Measurements from ENCODE around the gene PRM2. TPM values are rescaled to one million over a fixed set of nuclear protein-coding genes. Genes with fewer than 3 reads are reported as not detected.

PRM2 gene, protein sequence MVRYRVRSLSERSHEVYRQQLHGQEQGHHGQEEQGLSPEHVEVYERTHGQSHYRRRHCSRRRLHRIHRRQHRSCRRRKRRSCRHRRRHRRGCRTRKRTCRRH
- not detected for polyA plus RNA-seq (ENCODE audit: insufficient read depth in 1 of 5, insufficient read length in 5 of 5, low replicate concordance in 1 of 5)
- long read RNA-seq, donor 1 = 0 reads
- long read RNA-seq, donor 2 = 0 reads
- long read RNA-seq, donor 3 = 0 reads
- long read RNA-seq, donor 4 = 0 reads
- long read RNA-seq, donor 5 = 0 reads
- long read RNA-seq, donor 6 = 0 reads
- long read RNA-seq, donor 7 = 0 reads
- long read RNA-seq, donor 8 = 0 reads

DNA sequence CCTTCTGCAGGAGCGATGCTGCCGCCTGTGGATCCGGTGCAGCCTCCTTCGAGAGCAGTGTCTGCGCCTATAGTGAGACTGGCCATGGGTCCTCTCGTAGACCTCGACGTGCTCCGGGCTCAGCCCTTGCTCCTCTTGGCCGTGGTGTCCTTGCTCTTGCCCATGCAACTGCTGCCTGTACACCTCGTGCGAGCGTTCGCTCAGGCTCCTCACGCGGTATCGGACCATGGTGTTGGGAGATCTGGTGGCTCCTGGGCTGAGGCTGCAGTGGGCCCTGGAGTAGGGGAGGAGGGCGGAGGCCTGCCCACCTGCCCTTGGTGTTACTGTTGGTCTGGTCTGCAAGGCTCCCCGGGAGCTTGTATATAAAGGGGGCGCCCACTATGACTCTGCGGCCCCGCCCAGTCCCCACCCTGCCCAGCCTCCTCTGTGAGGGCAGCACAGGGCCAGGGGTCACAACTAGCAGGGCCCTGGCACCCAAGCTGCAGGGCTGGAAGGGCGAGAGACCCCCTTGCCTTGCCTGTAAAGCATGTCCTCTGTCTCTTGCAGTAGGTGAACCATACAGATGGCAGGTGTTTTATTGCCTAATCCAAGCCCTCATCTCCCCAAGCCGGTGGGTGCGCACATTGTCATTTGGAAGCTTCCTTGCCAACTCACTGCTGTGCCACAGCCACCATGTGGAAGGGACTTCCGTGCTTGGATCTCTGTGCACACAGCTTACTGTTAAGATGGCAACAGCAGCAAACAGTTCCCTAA, at the start of gene PRM2:
TSS of gene PRM2 (minus strand) at position 338 of the 753 bp plus-strand sequence. CDS start at position 228, 110 bp downstream.
- no peak for DNase-seq

DNA sequence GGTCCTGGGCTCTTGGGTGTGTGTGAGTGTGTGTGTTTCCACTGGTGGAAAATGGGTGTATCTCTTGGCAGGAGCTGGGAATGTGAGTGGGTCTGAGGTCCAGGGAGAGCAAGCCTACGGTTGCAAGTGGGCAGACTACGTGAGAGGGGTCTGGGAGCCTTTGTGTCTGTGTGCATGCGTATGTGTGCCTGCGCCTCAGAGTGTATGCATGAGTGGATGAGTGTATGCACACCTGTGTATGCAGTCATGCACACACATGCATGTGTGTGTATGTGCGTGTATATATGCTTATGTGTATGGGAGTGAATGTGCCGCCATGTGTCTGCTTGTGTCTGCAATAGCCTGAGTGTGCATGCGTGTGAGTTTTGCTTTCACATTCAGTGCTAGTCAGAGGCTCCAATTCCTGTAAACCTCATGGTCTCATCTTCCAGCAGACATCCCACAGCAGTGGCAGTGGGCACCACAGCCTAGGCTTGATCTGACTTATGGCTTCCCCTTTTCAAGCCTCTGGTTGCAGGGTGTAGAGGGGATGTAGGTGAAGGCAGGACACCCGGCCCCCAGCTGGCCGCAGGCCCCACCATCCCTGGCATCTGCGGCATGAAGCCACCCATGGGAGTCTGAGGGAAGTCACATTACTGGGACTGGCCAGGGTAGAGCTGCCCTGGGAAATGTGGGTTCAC, 49.3 kb upstream of the PRM2 start:
- no peak for DNase-seq

DNA sequence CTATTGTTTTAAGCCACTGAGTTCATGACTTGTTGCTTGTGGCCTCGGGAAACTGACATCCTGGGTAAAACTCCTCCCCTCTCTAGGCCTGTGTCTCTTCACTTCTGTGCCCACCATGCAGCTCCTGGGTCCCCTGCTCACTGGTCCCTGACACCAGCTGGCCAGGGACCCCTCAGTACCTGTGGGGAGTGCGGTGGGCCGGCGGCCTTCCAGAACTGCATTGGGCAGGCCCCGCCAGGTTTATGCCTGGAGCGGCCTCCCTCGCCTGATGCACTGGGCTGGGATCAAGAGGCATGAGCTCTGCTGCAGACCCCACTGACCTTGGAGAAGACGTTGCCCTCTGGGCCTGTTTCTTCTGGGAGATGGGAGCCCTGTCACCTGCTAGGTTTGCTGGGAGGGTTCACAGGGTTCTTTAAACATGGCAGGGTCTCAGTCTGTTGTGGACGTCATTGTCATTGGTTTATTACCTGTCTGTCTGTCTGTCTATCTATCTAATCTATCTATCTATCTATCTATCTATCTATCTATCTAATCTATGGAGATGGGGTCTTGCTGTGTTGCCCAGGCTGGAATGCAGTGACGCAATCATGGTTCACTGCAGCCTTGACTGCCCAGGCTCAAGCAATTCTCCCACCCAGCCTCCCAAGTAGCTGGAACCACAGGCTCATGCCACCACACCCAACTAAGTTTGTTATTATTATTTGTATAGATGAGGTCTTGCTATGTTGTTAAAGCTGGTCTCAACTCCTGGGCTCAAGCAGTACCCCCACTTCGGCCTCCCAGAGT, 47.5 kb upstream of the PRM2 start:
- no peak for DNase-seq

DNA sequence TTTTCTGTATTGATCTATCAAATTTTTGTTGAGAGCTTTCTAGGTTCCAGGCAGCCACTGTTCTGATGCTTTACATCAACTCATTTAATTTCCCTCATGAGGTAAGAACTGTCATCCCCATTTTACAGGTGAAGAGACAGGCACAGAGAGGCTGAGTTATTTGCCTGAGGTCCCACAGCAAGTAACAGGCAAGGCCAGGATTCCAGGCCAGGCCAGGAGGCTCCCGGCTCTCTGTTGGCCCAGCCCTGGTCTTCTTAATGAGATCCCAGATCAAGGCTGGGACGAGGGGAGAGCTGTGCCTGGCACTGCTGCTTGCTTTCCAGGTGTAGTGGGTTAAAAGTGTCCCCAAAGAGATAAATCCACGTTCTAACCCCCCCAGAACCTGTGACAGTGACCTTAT, 46.5 kb upstream of the PRM2 start:
- DNase-seq = no peak

DNA sequence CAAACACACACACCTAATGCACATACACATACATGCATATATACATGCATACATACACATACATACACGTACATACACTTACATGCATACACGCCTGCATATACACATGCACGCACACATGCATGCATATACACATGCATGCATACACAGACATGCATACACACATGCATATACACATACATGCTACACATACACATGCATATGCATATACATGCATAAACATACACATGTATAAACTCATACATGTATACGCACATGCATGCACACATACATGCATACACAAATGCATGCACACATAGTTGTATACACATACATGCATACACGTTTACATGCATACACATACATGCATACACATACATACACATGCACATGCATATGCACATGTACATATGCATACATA, 45.4 kb upstream of the PRM2 start:
- no peak for DNase-seq

DNA sequence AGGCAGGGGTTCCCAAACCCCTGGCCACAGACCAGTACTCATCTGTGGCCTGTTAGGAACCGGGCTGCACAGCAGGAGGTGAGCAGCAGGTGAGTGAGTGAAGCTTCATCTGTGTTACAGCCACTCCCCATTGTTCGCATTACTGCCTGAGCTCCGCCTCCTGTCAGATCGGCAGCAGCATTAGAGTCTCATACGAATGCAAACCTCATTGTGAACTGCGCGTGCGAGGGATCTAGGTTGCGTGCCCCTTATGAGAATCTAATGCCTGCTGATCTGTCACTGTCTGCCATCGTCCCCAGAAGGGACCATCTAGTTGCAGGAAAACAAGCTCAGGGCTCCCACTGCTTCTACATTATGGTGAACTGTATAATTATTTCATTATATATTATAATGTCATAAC, 43.9 kb upstream of the PRM2 start:
- DNase-seq = no peak

DNA sequence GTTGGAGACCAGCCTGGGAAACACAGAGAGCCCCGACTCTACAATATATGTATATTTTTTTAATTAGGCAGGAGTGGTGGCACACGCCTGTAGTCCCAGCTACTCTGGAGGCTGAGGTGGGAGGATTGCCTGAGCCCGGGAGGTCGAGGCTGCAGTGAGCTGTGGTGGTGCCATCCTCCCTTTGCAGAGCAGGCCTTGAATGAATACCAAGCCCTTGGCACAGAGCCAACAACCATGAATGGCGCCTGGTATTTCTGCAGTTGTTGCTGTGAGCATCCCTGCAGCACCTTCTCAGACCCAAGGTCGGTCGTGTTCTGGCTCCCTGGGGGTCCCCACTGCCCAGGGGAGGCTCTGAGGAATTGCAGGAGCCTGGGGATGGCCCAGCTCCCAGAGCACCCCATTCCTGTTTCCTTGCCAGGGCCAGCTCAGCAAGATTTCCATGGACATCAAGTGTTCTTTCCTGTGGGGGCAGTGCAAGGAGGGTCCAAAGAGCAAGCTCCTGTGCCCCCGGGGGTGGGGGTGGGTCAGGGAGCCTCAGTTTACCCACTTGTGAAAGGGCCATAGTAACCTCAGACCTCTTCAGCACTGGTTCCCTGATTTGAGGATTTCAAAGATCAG, 43.4 kb upstream of the PRM2 start:
- no peak for DNase-seq

DNA sequence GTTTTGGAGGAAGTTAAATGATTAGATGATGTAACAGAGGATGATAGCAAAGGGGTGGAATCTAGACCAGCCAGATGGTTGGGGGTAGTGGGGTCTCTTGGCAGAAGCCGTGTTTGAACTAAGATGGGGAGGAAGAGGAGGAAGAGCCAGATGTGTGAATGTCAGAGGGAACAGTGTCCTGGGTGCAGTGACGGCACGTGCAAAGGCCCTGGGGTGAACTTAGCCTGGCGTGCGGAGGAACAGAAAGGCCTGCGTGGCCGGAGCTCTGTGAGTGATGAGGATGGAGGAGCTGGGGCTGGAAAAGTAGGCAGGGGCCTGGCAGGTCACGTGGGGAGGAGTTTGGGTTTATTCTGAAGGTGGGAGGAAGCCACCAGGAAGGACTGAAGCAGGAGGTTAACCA, 42.5 kb upstream of the PRM2 start:
- no peak for DNase-seq

DNA sequence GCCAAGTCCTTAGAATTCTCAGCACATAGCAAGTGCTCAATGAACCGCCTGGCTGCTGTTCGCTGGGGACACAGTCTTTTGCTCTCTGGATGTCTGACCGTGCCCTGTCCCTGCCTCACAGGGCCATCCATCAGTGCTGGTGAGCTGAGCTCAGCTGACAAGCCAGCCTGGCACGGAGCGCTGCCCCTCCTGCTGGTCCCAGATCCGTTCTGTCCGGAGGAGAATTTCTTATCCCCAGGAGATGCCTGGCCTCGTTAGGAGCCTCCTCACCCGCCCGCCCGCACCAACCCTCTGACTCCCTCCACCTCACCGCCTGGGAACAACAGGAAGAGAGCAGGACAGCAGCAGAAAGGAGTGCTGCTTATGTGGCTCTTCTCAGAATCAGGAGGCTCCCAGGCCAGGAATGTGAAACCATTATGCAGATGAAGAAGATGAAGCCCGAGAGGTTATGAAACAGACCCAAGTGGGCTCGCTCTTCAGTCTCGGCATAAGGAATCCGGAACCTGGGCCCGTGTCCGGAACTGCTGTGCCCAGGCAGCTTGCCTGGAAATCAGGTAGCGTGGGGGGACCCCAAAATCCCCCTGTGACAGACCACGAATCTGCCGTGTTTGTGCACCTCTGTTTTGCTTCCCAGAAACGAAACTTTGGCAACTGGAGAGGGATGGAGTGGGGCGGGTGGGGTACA, 40.2 kb upstream of the PRM2 start:
- DNase-seq = no peak

DNA sequence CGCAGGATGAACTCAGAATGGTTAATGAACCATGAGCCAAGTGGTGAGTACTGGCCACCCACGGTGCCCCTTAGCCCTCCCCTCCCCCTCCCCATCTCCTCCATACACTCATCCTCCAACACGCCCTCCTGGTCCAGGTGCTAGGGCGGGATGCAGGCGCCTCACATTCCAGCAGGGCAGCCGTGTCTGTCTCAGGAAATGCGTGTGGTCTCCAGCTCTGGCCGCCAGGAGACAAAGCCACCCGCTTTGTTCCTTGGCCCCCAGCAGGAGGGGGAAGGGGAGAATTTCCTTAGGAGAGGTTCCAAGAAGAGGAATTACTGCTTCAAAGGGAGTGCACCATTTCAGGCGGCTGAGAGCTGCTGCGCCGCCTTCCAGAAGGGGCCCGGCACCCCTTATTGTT, 39.2 kb upstream of the PRM2 start:
- DNase-seq = peak; percentile 73 to 76

DNA sequence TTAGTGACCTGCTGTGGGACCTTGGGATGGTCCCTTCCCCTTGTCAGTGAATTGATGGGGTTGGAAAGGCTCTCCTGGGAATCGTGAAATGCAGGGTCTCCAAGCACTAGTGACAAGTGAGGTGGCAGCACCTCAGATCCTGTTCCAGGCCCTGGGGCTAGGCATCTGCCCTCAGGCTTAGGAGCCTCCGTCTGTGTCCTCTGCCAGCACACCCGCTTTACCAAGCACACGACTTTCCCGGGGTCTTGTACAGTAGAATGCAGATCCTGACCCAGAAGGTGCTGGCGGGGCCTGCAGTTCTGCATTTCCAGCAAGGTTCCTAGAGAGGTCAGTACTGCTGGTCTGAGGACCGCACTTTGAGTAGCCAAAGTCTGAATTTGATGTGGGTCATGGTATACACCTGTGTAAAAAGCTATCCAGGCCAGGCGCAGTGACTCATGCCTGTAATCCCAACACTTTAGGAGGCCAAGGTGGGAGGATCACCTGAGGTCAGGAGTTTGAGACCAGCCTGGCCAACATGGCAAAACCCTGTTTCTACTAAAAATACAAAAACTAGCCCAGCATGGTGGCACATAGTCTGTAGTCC, 38.1 kb upstream of the PRM2 start:
- no peak for DNase-seq

DNA sequence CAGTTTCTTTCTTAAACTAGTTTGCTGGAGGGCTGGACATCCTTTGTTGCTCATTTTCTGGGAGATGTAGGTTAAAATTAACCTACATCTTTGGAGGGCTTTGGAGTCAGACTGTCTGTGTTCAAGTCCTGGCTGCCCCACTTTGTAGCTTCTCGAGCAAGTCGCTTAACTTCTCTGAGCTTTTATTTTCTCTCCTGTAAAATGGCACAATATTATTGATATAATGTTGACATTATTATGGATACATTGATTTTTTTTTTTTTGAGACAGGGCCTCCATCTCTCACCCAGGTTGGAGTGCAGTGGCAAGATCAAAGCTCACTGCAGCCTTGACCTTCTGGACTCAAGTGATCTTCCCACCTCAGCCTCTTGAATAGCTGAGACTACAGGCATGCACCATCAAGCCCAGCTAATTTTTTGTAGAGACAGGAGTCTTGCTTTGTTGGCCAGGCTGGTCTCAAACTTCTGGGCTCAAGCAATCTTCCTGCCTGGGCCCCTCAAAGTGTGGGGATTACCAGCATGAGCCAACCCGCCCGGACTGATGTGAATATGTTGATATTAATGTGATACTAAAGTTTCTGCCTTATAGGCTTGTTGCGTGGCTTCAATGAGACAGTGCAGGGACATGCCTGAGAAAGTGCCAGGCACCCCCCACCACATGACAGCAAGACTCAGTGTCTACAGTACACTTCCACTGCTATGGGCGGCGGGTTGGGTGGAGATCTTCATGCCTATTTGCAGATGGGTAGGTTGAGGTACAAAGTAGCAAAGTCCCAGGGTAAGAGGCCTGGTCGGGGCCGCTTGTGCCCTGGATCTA, 37.4 kb upstream of the PRM2 start:
- no peak for DNase-seq

DNA sequence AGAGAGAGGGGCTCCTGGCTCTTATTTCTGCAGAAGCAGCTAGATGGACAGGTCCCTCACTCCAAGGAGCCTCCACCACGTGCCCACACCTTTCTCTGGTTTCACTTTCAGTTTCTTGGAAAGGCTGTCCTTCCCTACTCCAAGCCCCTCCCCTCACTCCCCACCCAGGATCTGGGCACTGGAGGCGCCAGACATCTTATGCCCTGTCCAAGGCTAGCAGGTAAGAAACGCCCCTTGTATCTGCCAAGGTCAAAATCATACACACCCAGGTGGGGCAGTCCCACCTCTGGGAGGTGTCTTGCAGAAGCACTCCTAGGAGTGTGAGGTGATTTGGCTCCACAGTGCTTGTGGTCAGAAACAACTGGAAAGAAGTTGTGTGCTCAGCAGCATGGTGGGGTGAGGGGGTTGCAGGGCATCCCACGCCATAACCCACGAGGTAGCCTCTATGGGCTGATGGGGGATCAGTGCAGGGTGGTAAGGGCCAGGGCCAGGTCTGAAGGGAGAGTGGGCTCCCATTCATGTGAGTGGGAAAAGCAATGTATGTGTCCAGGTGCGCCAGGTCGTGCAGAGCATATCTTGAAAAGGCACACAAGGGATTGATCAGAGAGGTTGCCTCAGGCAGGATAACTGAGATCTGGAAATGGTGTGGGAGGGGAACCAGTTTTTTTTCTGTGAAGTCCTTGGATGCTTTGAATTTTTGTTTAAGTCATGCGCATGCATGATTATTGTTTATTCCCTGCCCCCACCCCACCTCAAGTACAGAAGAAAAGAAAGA, 36.6 kb upstream of the PRM2 start:
- no peak for DNase-seq

DNA sequence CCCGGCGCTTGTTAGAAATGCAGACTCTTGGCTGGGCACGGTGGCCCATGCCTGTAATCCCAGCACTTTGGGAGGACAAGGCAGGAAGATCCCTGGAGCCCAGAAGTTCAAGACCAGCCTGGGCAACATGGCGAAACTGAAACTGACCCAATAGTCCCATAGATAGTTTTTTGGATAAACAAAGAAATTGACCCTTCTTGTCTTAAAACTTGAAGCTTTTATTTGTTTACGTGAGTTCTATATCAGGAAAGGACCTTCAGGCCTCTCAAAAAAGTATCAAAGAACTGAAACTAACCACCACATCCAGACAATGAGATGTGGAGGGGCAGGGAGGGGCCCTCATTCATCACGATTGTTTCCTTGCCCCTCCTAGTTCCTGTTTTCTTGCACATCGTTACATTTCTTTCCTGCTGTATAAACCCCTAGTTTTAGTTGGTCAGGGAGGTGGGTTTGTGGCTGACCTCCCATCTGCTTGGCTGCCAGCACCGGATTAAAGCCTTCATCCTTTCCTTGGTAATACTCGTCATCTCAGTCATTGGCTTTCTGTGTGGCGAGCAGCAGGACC, 34.8 kb upstream of the PRM2 start:
- DNase-seq = no peak

DNA sequence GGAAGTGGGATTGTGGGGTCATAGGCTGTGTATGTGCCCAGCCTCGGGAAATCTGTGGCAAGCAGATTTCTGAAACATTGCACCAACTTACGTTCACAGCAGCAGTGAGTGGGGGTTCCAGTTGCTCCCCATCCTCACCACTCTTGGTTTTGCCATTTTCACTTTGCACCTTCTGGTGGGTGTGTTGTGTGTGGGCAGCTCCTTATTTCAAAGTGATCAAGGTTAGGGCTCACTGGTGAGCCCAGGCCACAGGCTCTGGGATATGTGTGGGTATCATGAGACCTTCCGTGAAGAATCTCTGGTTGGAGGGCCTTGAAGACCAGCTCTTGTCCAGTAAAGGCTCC, 34.3 kb upstream of the PRM2 start:
- DNase-seq = no peak

DNA sequence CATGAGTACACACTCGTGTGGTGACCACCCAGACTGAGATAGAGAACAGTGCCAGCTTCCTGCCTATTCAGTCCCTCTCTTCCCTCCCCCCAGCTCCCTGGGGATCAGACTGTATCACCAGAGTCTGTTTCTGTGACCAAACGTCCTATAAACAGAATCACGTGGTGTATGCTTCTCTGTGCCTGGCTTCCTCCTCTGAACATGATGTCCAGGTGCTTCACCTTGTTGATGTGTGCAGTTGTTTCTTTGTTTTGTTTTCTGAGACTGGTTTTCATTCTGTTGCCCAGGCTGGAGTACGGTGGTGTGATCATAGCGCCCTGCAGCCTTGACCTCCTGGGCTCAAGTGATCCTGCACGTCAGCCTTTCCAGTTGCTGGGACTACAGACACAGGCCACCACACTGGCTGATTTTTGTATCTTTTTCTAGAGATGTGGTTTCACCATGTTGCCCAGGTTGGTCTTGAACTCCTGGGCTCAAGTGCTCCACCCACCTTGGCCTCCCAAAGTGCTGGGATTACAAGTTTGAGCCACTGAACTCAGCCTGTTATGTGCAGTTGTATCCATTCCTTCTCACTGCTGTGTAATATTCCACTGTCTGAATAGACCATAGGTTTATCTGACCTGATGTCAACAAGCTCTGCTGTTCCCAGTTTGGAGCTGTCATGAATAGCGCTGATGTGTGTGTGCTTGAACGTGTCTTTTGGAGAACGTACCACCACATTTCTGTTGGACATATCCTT, 33.8 kb upstream of the PRM2 start:
- no peak for DNase-seq

DNA sequence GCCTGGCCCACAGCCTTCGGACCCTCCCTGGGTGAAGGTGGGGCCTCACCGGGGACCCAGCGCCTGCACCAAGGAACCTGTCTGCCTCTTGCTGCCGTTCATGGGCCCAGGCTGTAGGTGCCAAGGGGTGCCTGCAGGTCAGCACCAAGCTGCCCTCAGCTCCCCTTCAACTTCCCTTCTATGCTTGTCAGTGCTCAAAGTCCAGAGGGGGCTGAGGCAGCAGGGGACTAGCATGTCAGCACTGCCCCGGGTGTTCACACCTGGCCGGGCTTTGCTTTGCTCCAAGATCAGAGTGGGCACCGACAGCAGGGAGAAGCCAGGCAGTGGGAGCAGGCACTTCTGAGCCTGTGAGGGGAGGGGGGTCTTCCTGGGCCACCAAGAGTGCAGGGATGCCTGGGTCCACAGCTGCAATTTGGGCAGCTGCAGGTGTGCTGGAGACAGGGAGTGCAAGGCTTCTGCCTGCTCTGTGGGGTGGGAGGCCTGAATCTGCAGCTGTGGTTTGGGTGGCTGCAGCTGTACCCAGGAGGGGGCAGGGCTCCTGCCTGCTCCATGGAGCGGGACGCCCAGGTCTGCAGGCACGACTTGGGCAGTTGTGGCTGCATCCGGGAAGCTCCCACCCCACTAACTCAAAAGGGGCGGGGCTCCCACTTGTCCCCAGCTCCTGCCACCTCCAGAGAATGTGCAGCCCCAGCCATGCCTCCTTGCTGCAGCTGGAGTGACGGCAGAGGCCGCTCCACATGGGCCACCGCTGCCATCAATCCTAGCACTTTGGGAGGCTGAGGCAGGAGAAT, 32.4 kb upstream of the PRM2 start:
- DNase-seq = no peak
